ENCODE measurements around the gene SPATA16. TPM values are rescaled to one million over a fixed set of nuclear protein-coding genes. Genes with fewer than 3 reads are reported as not detected.
"Not testable (repeated sequence)": the region's sequence is repeated elsewhere in the genome, so short reads cannot be mapped to it uniquely, and the experiment has no call there.

Gene SPATA16
- total RNA-seq, 2 experiments from 2014 or later = not detected

GRCh38 chr3:172868582-172869200 lies 272.3 kb downstream of the SPATA16 start:
- no peak for DNase-seq
- Mint-ChIP-seq H3K9me3 (ENCODE audit: low read depth) (no peaks in the 10 kb centered on the region), H3K4me1 (no peaks in the 10 kb centered on the region), H3K4me3 (no peak overlapping the region), H3K27me3 (peaks cover 5% of the 10 kb centered on the region), H3K36me3 (ENCODE audit: low read depth) (no peaks in the 10 kb centered on the region), H3K27ac (no peak overlapping the region)
- intact Hi-C loops (cut with DNase I, micrococcal nuclease) = no loop called here
- no peak for ATAC-seq
- CTCF ChIA-PET = no interaction called here
- POLR2A ChIA-PET = no interaction called here

GRCh38 chr3:172866726-172867350 lies 274.2 kb downstream of the SPATA16 start:
- H3K27me3 Mint-ChIP-seq; H3K36me3 Mint-ChIP-seq (ENCODE audit: low read depth); H3K4me3 Mint-ChIP-seq; CTCF ChIA-PET; H3K27ac Mint-ChIP-seq; intact Hi-C loops (cut with DNase I, micrococcal nuclease); ATAC-seq; H3K4me1 Mint-ChIP-seq; H3K9me3 Mint-ChIP-seq (ENCODE audit: low read depth); DNase-seq: not testable (repeated sequence)
- POLR2A ChIA-PET = interaction anchor here (0.5 kb wide), 1 partner anchor 11 kb away, joined by 4 read pairs; no protein-coding TSS in a partner anchor

GRCh38 chr3:172859041-172859440 lies 282.0 kb downstream of the SPATA16 start:
- ChIA-PET POLR2A (no interaction called here), CTCF (no interaction called here)
- H3K27me3 Mint-ChIP-seq = peaks cover 5% of the 10 kb centered on the region
- no peaks in the 10 kb centered on the region for H3K4me1 Mint-ChIP-seq
- H3K36me3 Mint-ChIP-seq (ENCODE audit: low read depth) = no peaks in the 10 kb centered on the region
- H3K27ac Mint-ChIP-seq = no peak overlapping the region
- DNase-seq (no peak), ATAC-seq (no peak)
- no peak overlapping the region for H3K4me3 Mint-ChIP-seq
- intact Hi-C loops (cut with DNase I, micrococcal nuclease) = no loop called here
- H3K9me3 Mint-ChIP-seq (ENCODE audit: low read depth) = no peaks in the 10 kb centered on the region

- H3K36me3 Mint-ChIP-seq (ENCODE audit: low read depth) = no peaks in the 10 kb centered on the region
- H3K27ac Mint-ChIP-seq = no peak overlapping the region
- DNase-seq (no peak), ATAC-seq (no peak)
- no peaks in the 10 kb centered on the region for H3K4me1 Mint-ChIP-seq
- CTCF ChIA-PET = no interaction called here
- POLR2A ChIA-PET = no interaction called here
- no peak overlapping the region for H3K4me3 Mint-ChIP-seq
- no peaks in the 10 kb centered on the region for H3K9me3 Mint-ChIP-seq (ENCODE audit: low read depth)
- peaks cover 5% of the 10 kb centered on the region for H3K27me3 Mint-ChIP-seq
- intact Hi-C loops (cut with DNase I, micrococcal nuclease) = no loop called here
These were observed 284.0 kb downstream of the SPATA16 start for GRCh38 chr3:172856795-172857742.

GRCh38 chr3:172855037-172855436 lies 286.0 kb downstream of the SPATA16 start:
- no peaks in the 10 kb centered on the region for H3K4me1 Mint-ChIP-seq
- no peak for DNase-seq
- CTCF ChIA-PET = no interaction called here

GRCh38 chr3:172853921-172854666 lies 286.9 kb downstream of the SPATA16 start:
- ChIA-PET CTCF (no interaction called here), POLR2A (no interaction called here)
- DNase-seq (no peak), ATAC-seq (no peak)
- Mint-ChIP-seq H3K36me3 (ENCODE audit: low read depth) (no peaks in the 10 kb centered on the region), H3K4me1 (no peaks in the 10 kb centered on the region), H3K4me3 (no peak overlapping the region), H3K27ac (no peak overlapping the region), H3K9me3 (ENCODE audit: low read depth) (no peaks in the 10 kb centered on the region), H3K27me3 (peaks cover 8% of the 10 kb centered on the region)
- intact Hi-C loops (cut with DNase I, micrococcal nuclease) = no loop called here

More at GRCh38 chr3:172855037-172855436, 286.0 kb downstream of the SPATA16 start:
- POLR2A ChIA-PET = interaction anchor here (0.7 kb wide), 1 partner anchor 11 kb away, joined by 4 read pairs; no protein-coding TSS in a partner anchor
- Mint-ChIP-seq H3K9me3 (ENCODE audit: low read depth) (no peaks in the 10 kb centered on the region), H3K27me3 (peaks cover 8% of the 10 kb centered on the region), H3K27ac (no peak overlapping the region), H3K36me3 (ENCODE audit: low read depth) (no peaks in the 10 kb centered on the region), H3K4me3 (no peak overlapping the region)
- intact Hi-C loops (cut with DNase I, micrococcal nuclease) = no loop called here
- ATAC-seq = no peak

GRCh38 chr3:172853005-172853404 lies 288.0 kb downstream of the SPATA16 start:
- POLR2A ChIA-PET = no interaction called here
- Mint-ChIP-seq H3K9me3 (ENCODE audit: low read depth) (no peaks in the 10 kb centered on the region), H3K27me3 (peaks cover 10% of the 10 kb centered on the region), H3K4me1 (no peaks in the 10 kb centered on the region), H3K36me3 (ENCODE audit: low read depth) (no peaks in the 10 kb centered on the region), H3K4me3 (no peak overlapping the region), H3K27ac (no peak overlapping the region)
- DNase-seq (no peak), ATAC-seq (no peak)
- intact Hi-C loops (cut with DNase I, micrococcal nuclease) = no loop called here
- CTCF ChIA-PET = no interaction called here

GRCh38 chr3:172848910-172849309 lies 292.1 kb downstream of the SPATA16 start:
- Mint-ChIP-seq H3K9me3 (ENCODE audit: low read depth) (no peaks in the 10 kb centered on the region), H3K27ac (no peak overlapping the region), H3K36me3 (ENCODE audit: low read depth) (no peaks in the 10 kb centered on the region), H3K4me1 (peaks cover 5% of the 10 kb centered on the region), H3K4me3 (no peak overlapping the region), H3K27me3 (peaks cover 6% of the 10 kb centered on the region)
- ChIA-PET POLR2A (no interaction called here), CTCF (interaction anchor here (0.9 to 1.3 kb wide), 2 partner anchors 23 to 64 kb away, joined by 3 to 4 read pairs; no protein-coding TSS in a partner anchor)
- intact Hi-C loops (cut with DNase I, micrococcal nuclease) = no loop called here
- ATAC-seq = no peak
- DNase-seq = no peak

GRCh38 chr3:172847292-172847691 lies 293.7 kb downstream of the SPATA16 start:
- Mint-ChIP-seq H3K4me3 (no peak overlapping the region), H3K27ac (no peak overlapping the region), H3K36me3 (ENCODE audit: low read depth) (no peaks in the 10 kb centered on the region), H3K4me1 (peaks cover 5% of the 10 kb centered on the region), H3K9me3 (ENCODE audit: low read depth) (no peaks in the 10 kb centered on the region), H3K27me3 (peaks cover 10% of the 10 kb centered on the region)
- ATAC-seq (no peak), DNase-seq (no peak)
- intact Hi-C loops (cut with DNase I, micrococcal nuclease) = no loop called here
- POLR2A ChIA-PET = no interaction called here
- CTCF ChIA-PET = no interaction called here

GRCh38 chr3:172846706-172847105 lies 294.3 kb downstream of the SPATA16 start:
- ChIA-PET POLR2A (no interaction called here), CTCF (no interaction called here)
- intact Hi-C loops (cut with DNase I, micrococcal nuclease) = no loop called here
- Mint-ChIP-seq H3K36me3 (ENCODE audit: low read depth) (no peaks in the 10 kb centered on the region), H3K27ac (no peak overlapping the region), H3K27me3 (peaks cover 10% of the 10 kb centered on the region), H3K4me1 (peaks cover 5% of the 10 kb centered on the region), H3K9me3 (ENCODE audit: low read depth) (no peaks in the 10 kb centered on the region), H3K4me3 (no peak overlapping the region)
- ATAC-seq = peak; percentile 70
- no peak for DNase-seq

- ATAC-seq (peak; percentile 93), DNase-seq (peak; percentile 16)
- no peaks in the 10 kb centered on the region for H3K9me3 Mint-ChIP-seq (ENCODE audit: low read depth)
- no peaks in the 10 kb centered on the region for H3K36me3 Mint-ChIP-seq (ENCODE audit: low read depth)
- intact Hi-C loops (cut with DNase I, micrococcal nuclease) = no loop called here
- H3K4me1 Mint-ChIP-seq = peaks cover 5% of the 10 kb centered on the region
- peak overlapping the region; percentile 27 for H3K27ac Mint-ChIP-seq
- H3K4me3 Mint-ChIP-seq = no peak overlapping the region
- CTCF ChIA-PET = no interaction called here
- POLR2A ChIA-PET = no interaction called here
- H3K27me3 Mint-ChIP-seq = peaks cover 11% of the 10 kb centered on the region
These were observed 294.9 kb downstream of the SPATA16 start for GRCh38 chr3:172846103-172846561.

Data from activated CD4-positive, alpha-beta T cell treated with anti-CD3 and anti-CD28 coated beads for 36 hours (primary cell).